Measurements from ENCODE around the gene TTC21A. TPM values are rescaled to one million over a fixed set of nuclear protein-coding genes. Genes with fewer than 3 reads are reported as not detected.

TTC21A gene
- total and polyA plus RNA-seq, 2 donors from 2014 or later = 4.8 to 14.1 TPM

- peak overlapping the region; percentile 23 to 87 for H3K27ac ChIP-seq (ENCODE audit: low read depth in 2 of 2, low read length in 2 of 2)
- H3K36me3 ChIP-seq (ENCODE audit: control insufficient read depth in 2 of 3, insufficient read depth in 3 of 3, low read length in 3 of 3) = peaks cover 0 to 7% (median 2%) of the 10 kb centered on the region in 3 donors
- DNase-seq = no peak
- peak overlapping the region in 2 of 3 donors; percentile 52 to 93 for H3K9ac ChIP-seq (ENCODE audit: low read length in 3 of 3)
- FAIRE-seq = no peak
- no peaks in the 10 kb centered on the region for H3K27me3 ChIP-seq (ENCODE audit: control insufficient read depth, insufficient read depth, low read length)
- peaks cover 0 to 30% (median 13%) of the 10 kb centered on the region in 3 donors for H3K4me1 ChIP-seq (ENCODE audit: control insufficient read depth in 2 of 3, insufficient read depth in 2 of 3, low read depth in 1 of 3, low read length in 3 of 3)
- no peak for TF ChIP-seq CTCF (IDR thresholded peaks at IDR 0.05; ENCODE audit: borderline replicate concordance, extremely low read depth, insufficient read depth)
- intact Hi-C loops (cut with DNase I) = no loop called here
- H3K9me3 ChIP-seq (ENCODE audit: control insufficient read depth in 2 of 3, insufficient read depth in 1 of 3, low read length in 3 of 3) = no peaks in the 10 kb centered on the region
- H3K4me3 ChIP-seq (ENCODE audit: low read length in 3 of 3) = peak overlapping the region; percentile 66 to 96 (median 81)
Observed at GRCh38 chr3:39108200-39108710, 775 bp downstream of the TTC21A start.

- no peaks in the 10 kb centered on the region for H3K27me3 ChIP-seq (ENCODE audit: control insufficient read depth, insufficient read depth, low read length)
- intact Hi-C loops (cut with DNase I) = no loop called here
- H3K36me3 ChIP-seq (ENCODE audit: control insufficient read depth in 2 of 3, insufficient read depth in 3 of 3, low read length in 3 of 3) = peaks cover 0 to 7% (median 2%) of the 10 kb centered on the region in 3 donors
- no peak for FAIRE-seq
- TF ChIP-seq CTCF (IDR thresholded peaks at IDR 0.05; ENCODE audit: borderline replicate concordance, extremely low read depth, insufficient read depth) = no peak
- no peak for DNase-seq
- H3K9ac ChIP-seq (ENCODE audit: low read length in 3 of 3) = no peak overlapping the region
- H3K4me3 ChIP-seq (ENCODE audit: low read length in 3 of 3) = no peak overlapping the region
- no peak overlapping the region for H3K27ac ChIP-seq (ENCODE audit: low read depth in 2 of 2, low read length in 2 of 2)
- peaks cover 0 to 27% (median 13%) of the 10 kb centered on the region in 3 donors for H3K4me1 ChIP-seq (ENCODE audit: control insufficient read depth in 2 of 3, insufficient read depth in 2 of 3, low read depth in 1 of 3, low read length in 3 of 3)
- no peaks in the 10 kb centered on the region for H3K9me3 ChIP-seq (ENCODE audit: control insufficient read depth in 2 of 3, insufficient read depth in 1 of 3, low read length in 3 of 3)
Observed at GRCh38 chr3:39109086-39109485, 1.6 kb downstream of the TTC21A start.

GRCh38 chr3:39110041-39110639 is 2.7 kb downstream of the TTC21A start:
- Histone ChIP-seq H3K9me3 (ENCODE audit: control insufficient read depth in 2 of 3, insufficient read depth in 1 of 3, low read length in 3 of 3) (no peaks in the 10 kb centered on the region), H3K4me3 (ENCODE audit: low read length in 3 of 3) (no peak overlapping the region), H3K27me3 (ENCODE audit: control insufficient read depth, insufficient read depth, low read length) (no peaks in the 10 kb centered on the region), H3K27ac (ENCODE audit: low read depth in 2 of 2, low read length in 2 of 2) (no peak overlapping the region), H3K36me3 (ENCODE audit: control insufficient read depth in 2 of 3, insufficient read depth in 3 of 3, low read length in 3 of 3) (peaks cover 0 to 7% (median 2%) of the 10 kb centered on the region in 3 donors), H3K4me1 (ENCODE audit: control insufficient read depth in 2 of 3, insufficient read depth in 2 of 3, low read depth in 1 of 3, low read length in 3 of 3) (peaks cover 0 to 17% (median 9%) of the 10 kb centered on the region in 3 donors), H3K9ac (ENCODE audit: low read length in 3 of 3) (no peak overlapping the region)
- no peak for DNase-seq
- TF ChIP-seq CTCF (IDR thresholded peaks at IDR 0.05; ENCODE audit: borderline replicate concordance, extremely low read depth, insufficient read depth) = no peak
- intact Hi-C loops (cut with DNase I) = no loop called here
- FAIRE-seq = no peak

Measured in kidney (tissue), 14 donors.